Fibroblast of villous mesenchyme (primary cell): ENCODE results near the gene MEF2B. TPM values are rescaled to one million over a fixed set of nuclear protein-coding genes. Genes with fewer than 3 reads are reported as not detected.

Source experiments
- DNase-seq: peaks from one replicate; pipeline ENCODE4 v3.0.0-alpha.2; 2010; ENCODE audit warnings: low read depth
- H3K4me3 ChIP-seq: 2 replicates; pipeline ENCODE4 v1.5.1; 2011; ENCODE audit warnings: low read depth, mild to moderate bottlenecking, low read length
- CTCF ChIP-seq: IDR thresholded peaks from 2 replicates; pipeline ENCODE4 v1.5.1; 2012; ENCODE audit warnings: low read depth, mild to moderate bottlenecking, low read length; ENCODE audit not compliant: insufficient read depth
- total RNA-seq: library from RNA; depleted of rRNA; stranded (reverse); fragments of >200 nt; gene quantifications from 2 replicates; pipeline ENCODE4 v1.2.3, GENCODE V29; 2012

The MEF2B gene
- total RNA-seq, 1 donor = not detected

GRCh38 chr19:19098703-19099632, 71.1 kb downstream of the MEF2B start:
- DNase-seq = no peak
- H3K4me3 ChIP-seq = no peak overlapping the region
- TF ChIP-seq CTCF = no peak

- no peak overlapping the region for H3K4me3 ChIP-seq
- DNase-seq = no peak
- no peak for TF ChIP-seq CTCF
These were observed 71.9 kb downstream of the MEF2B start for GRCh38 chr19:19098084-19098702.

GRCh38 chr19:19096641-19097627, 73.1 kb downstream of the MEF2B start:
- DNase-seq = no peak

GRCh38 chr19:19095691-19096090, 74.4 kb downstream of the MEF2B start:
- no peak for DNase-seq
- no peak overlapping the region for H3K4me3 ChIP-seq
- TF ChIP-seq CTCF = no peak

More at GRCh38 chr19:19096641-19097627, 73.1 kb downstream of the MEF2B start:
- no peak for TF ChIP-seq CTCF
- no peak overlapping the region for H3K4me3 ChIP-seq

Other genes starting within 250 kb of the MEF2B start
- 58.3 and 64.1 TPM in 2 replicates for gene HOMER3, start 229.0 kb downstream of the MEF2B start, total RNA-seq
- 39.3 and 57.4 TPM in 2 replicates for gene SUGP2, start 136.7 kb downstream of the MEF2B start, total RNA-seq
- gene ARMC6, start 136.7 kb downstream of the MEF2B start, total RNA-seq = 37.1 and 42.8 TPM in 2 replicates
- gene SLC25A42, start 106.3 kb downstream of the MEF2B start, total RNA-seq = 5.8 and 9.1 TPM in 2 replicates
- gene TMEM161A, start 31.8 kb downstream of the MEF2B start, total RNA-seq = 18.1 and 20.9 TPM in 2 replicates
- 13.4 and 19.0 TPM in 2 replicates for gene BORCS8, start 21.9 kb upstream of the MEF2B start, total RNA-seq
- 57.9 and 83.4 TPM in 2 replicates for gene RFXANK, start 22.0 kb upstream of the MEF2B start, total RNA-seq
- 7.1 and 7.8 TPM in 2 replicates for gene NR2C2AP, start 33.2 kb upstream of the MEF2B start, total RNA-seq
- under 0.01 TPM in 1 of 2 replicates, not detected in the other for gene NCAN, start 41.7 kb upstream of the MEF2B start, total RNA-seq
- 0.86 and 1.3 TPM in 2 replicates for gene TM6SF2, start 103.0 kb upstream of the MEF2B start, total RNA-seq
- gene SUGP1, start 150.2 kb upstream of the MEF2B start, total RNA-seq = 22.5 and 27.4 TPM in 2 replicates
- gene MAU2, start 150.6 kb upstream of the MEF2B start, total RNA-seq = 30.6 and 32.4 TPM in 2 replicates
- 44.5 and 57.0 TPM in 2 replicates for gene GATAD2A, start 235.4 kb upstream of the MEF2B start, total RNA-seq